Measurements from ENCODE around the gene MEGF11.

GRCh38 chr15:65908876-65909275 is 344.7 kb downstream of the MEGF11 start:
- TF ChIP-seq POLR2A (IDR thresholded peaks at IDR 0.05; ENCODE audit: low read depth, low read length): no peak
- no peak for TF ChIP-seq TAF1 (IDR thresholded peaks at IDR 0.05; ENCODE audit: low read depth, low read length)
- no peak for TF ChIP-seq PAX5 (IDR thresholded peaks at IDR 0.05; ENCODE audit: insufficient read depth, low read length, severe bottlenecking)
- TF ChIP-seq POLR2AphosphoS5 (IDR thresholded peaks at IDR 0.05; ENCODE audit: low read depth, low read length): no peak
- TF ChIP-seq SPI1 (IDR thresholded peaks at IDR 0.05; ENCODE audit: low read depth, low read length): no peak

Data from GM12891 (cell line).